Suppressor macrophage (primary cell): ENCODE data around the gene IRF2.

ENCODE experiments used
- DNase-seq, 4 experiments: peaks; one replicate each; pipeline ENCODE4 v3.0.0-alpha.2; 2020 to 2022

The IRF2 gene

DNA sequence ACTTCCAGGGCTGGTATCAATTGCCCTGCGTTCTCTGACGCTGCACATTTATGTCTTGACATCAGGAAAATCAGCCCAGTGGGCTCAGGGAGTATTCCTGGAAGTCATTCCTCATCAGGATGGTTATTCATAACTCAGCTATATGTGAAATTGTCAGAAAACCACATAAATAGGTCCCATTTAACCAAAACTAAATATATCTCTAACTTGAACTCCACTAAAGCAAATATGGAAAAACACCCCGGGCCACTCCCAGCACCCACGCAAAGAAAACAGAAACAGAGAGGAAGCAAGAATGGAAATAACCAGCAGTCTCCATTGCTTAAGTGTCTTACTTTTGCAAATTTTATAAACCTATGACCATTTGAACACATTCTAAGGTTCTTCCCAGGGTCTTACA lies 112.0 kb downstream of the IRF2 start:
- peak; percentile 35 to 77 (median 70) for DNase-seq

GRCh38 chr4:184361443-184361842 lies 112.9 kb downstream of the IRF2 start:
- DNase-seq = no peak

DNA sequence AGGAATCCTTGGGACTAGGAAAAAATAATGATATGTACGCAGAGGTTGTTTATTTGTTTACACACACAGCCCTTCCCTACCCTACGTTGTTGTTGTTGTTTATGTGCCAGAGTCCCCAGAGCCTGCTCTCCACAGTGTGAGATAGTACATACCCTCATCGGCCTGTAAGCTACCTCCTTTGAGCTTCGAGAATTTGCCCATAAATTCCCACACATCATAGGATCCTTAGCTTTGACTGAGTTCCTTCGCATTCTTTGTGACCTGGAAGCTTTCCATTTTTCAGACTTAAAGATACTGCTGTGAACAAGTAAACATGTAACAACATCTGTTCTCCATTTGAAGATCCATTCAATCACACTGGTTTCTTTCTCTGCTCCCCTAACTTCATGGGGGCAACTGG lies 114.5 kb downstream of the IRF2 start:
- no peak for DNase-seq

DNA sequence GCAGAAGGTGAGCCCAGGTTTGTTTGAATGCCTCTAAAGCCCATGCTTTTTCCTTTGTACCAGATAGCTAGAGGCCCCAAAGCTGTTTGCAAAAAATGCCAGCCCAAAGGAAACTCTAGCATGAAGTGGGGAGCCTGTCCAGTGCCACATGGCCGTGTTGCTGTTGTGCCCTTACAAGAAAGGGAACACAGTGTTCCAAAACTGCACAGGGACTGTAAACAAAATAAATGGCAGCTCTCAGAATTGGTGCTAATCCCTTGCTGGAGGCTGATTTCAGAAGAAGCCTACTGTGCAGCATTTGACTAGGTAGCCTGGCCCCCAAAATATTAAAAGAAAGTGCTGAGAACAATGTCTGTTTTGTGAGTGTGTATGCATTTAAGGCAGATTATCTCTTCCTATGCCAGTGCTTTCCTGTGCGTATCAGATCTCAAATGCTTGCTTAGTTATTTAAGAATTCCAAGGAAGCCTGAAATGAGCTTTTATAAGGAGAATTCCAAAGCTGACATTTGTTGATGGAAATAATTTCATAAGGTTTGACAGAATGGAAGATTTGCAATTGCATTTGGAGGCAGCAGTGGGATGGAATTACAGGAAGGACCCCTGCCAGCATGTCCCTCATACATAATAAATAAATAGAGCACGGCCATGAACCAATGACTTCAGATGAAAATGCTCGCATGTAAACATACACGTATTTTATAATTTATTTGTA lies 115.7 kb downstream of the IRF2 start:
- DNase-seq = no peak

DNA sequence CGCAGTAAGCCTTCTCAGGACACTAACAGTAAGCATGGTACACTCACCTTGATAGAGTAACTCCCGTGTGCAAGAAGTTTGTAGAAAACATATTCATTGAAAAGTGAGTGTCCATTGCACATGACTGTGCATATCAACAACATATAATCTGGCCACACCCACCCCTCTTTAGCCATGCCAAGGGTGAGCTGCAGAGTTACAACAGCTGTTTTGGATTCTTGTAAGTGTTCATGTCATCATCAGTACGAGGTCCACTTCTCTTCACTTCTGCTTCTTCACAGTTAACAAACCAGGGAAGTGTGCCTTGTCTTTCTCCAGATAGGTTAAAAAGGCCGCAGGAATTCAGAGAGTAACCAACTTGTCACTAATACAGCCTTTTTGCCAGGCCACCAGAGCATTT lies 116.6 kb downstream of the IRF2 start:
- peak; percentile 37 to 72 (median 63) for DNase-seq

DNA sequence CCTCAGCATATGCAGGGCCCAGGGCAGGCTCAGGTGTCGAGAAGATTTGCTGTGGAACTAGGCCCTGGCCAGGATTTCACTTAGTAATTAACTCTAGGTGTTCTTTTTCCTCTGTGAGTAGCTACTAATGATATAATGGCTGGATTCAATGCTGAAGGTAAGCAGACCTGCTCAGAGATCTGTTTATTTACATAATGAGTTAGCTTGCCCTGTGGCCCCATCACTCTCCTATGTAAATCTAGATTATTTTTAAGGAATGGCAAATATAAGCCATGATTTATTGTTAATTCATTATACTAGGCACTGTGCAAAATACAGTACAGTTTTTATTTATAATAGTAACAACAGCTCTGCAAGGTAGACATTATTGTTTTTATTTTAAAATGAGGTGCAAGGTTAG lies 117.2 kb downstream of the IRF2 start:
- no peak for DNase-seq

- no peak for DNase-seq
These were observed 118.0 kb downstream of the IRF2 start for GRCh38 chr4:184356366-184356765.

GRCh38 chr4:184355857-184356256 lies 118.5 kb downstream of the IRF2 start:
- no peak for DNase-seq

- peak; percentile 89 to 100 (median 96) for DNase-seq
These were observed 119.2 kb downstream of the IRF2 start for GRCh38 chr4:184355111-184355604.

- DNase-seq = no peak
These were observed 121.5 kb downstream of the IRF2 start for GRCh38 chr4:184352891-184353290.

- DNase-seq = no peak
These were observed 122.5 kb downstream of the IRF2 start for GRCh38 chr4:184351560-184352451.

GRCh38 chr4:184350964-184351363 lies 123.4 kb downstream of the IRF2 start:
- DNase-seq = no peak

GRCh38 chr4:184350213-184350817 lies 124.0 kb downstream of the IRF2 start:
- no peak for DNase-seq

- peak; percentile 48 to 81 (median 67) for DNase-seq
These were observed 124.9 kb downstream of the IRF2 start for GRCh38 chr4:184349283-184350039.

- no peak for DNase-seq
These were observed 125.8 kb downstream of the IRF2 start for GRCh38 chr4:184348311-184349233.

DNA sequence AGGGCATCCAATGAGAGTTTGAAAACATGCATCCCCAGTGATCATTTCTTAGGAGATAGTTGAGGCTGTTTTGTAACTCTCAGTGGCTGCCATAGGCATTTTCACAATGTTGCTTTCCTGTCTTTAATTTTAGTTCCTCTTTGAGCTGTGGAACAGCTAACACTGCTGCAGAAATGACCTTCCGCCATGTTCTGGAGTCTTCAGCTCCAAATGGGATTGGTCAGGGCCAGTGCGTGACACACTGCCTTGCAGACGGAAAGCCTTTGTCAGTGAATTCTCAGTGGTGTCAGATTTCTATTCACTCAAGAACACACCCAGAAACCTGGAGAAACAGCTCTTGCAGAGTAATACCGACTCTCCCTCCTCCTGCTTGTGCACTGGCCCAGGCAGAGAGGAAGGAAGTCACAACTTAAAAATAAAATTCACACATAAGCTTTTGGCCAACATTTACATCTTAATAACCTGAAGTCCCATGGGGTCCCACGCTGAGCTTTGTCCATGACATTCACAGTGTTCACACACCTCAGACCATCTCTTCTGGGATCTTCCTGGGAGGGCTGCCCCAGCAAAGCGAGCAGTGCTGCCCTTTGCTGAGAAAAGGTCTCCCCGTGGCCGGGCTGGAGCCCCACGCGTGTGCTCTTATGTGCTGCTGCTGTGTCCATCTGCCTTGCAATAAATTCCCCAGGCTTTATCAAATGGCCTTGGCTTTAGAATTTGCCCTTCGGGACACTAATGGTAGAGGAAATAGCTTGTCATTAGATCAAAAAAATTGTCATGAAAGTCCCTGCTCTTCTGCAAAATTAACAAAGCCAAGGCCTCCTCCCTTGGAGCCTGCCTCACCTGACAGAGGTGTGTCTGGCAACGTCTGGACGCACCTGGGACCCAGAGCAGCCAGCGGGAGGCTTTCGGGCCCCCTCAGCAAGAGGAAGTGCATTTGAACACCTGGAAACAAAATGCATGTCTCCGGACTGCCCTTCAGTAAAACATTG lies 126.8 kb downstream of the IRF2 start:
- DNase-seq = peak; percentile 93 to 99 (median 95)

- peak; percentile 47 to 86 (median 68) for DNase-seq
These were observed 127.7 kb downstream of the IRF2 start for GRCh38 chr4:184346682-184347081.

GRCh38 chr4:184346273-184346672 lies 128.1 kb downstream of the IRF2 start:
- DNase-seq = peak in 2 of 4 experiments; percentile 30 to 47

GRCh38 chr4:184345573-184345922 lies 128.8 kb downstream of the IRF2 start:
- DNase-seq = peak; percentile 87 to 95 (median 94)
